NCI-H524 treated with DMSO at 0.1 percent for 48 hours (cell line): ENCODE data around the gene RAB37.
A peak's percentile ranks its signal among the peaks of the same experiment; 100 is the strongest.

Experiments used
- DNase-seq: peaks from one replicate; lab custom pipeline; 2025; lab: John Stamatoyannopoulos, UW

The RAB37 gene

GRCh38 chr17:74744714-74745547, 7.9 kb downstream of the RAB37 start:
- DNase-seq = peak; percentile 77

- DNase-seq = no peak
Observed at GRCh38 chr17:74745548-74746177, 8.6 kb downstream of the RAB37 start.

GRCh38 chr17:74746376-74746775, 9.3 kb downstream of the RAB37 start:
- no peak for DNase-seq

- no peak for DNase-seq
Observed at GRCh38 chr17:74746922-74747321, 9.9 kb downstream of the RAB37 start.

- DNase-seq = no peak
Observed at GRCh38 chr17:74748279-74748528, 11.1 kb downstream of the RAB37 start.

- peak; percentile 72 for DNase-seq
Observed at GRCh38 chr17:74748529-74749278, 11.6 kb downstream of the RAB37 start, which contains the start of gene NHERF1. TSS of gene NHERF1 (plus strand) at chr17:74748628. CDS start at chr17:74748847, 219 bp downstream.

GRCh38 chr17:74749279-74750038, 12.4 kb downstream of the RAB37 start:
- DNase-seq = no peak

- no peak for DNase-seq
Observed at GRCh38 chr17:74750039-74750326, 12.9 kb downstream of the RAB37 start.

- no peak for DNase-seq
Observed at GRCh38 chr17:74750327-74751069, 13.4 kb downstream of the RAB37 start.

GRCh38 chr17:74752415-74752814, 15.4 kb downstream of the RAB37 start:
- DNase-seq = no peak

- no peak for DNase-seq
Observed at GRCh38 chr17:74752822-74753401, 15.9 kb downstream of the RAB37 start.

- DNase-seq = no peak
Observed at GRCh38 chr17:74754832-74755231, 17.8 kb downstream of the RAB37 start.

GRCh38 chr17:74755533-74755932, 18.5 kb downstream of the RAB37 start:
- no peak for DNase-seq

- DNase-seq = no peak
Observed at GRCh38 chr17:74756891-74757290, 19.8 kb downstream of the RAB37 start.

GRCh38 chr17:74757502-74757901, 20.4 kb downstream of the RAB37 start:
- peak; percentile 32 for DNase-seq

GRCh38 chr17:74757931-74758847, 21.1 kb downstream of the RAB37 start:
- no peak for DNase-seq

GRCh38 chr17:74758848-74759168, 21.8 kb downstream of the RAB37 start:
- DNase-seq = no peak

GRCh38 chr17:74759243-74759801, 22.3 kb downstream of the RAB37 start:
- DNase-seq = no peak

GRCh38 chr17:74759941-74760340, 22.9 kb downstream of the RAB37 start:
- no peak for DNase-seq
